GM12892 (cell line): ENCODE data around the gene SHC3.

Experiments
- POLR2A ChIP-seq: IDR thresholded peaks from 2 replicates; pipeline ENCODE4 v1.6.1; 2011; ENCODE audit warnings: low read depth, low read length, control low read depth
- POLR2AphosphoS5 ChIP-seq: IDR thresholded peaks from 2 replicates; pipeline ENCODE4 v1.6.1; 2011; ENCODE audit warnings: low read depth, low read length, control low read depth
- TAF1 ChIP-seq: IDR thresholded peaks from 2 replicates; pipeline ENCODE4 v1.6.1; 2011; ENCODE audit warnings: low read depth, mild to moderate bottlenecking, control low read depth, low read length, borderline replicate concordance

- TF ChIP-seq POLR2AphosphoS5, result no peak
- no peak for TF ChIP-seq TAF1
- no peak for TF ChIP-seq POLR2A
Observed at GRCh38 chr9:89112243-89112642, 66.4 kb downstream of the SHC3 start.
